SK-N-SH treated with all-trans-retinoic acid at 6 μM for 48 hours (cell line): ENCODE data around the gene EPN2.
"Not testable (repeated sequence)": the region's sequence is repeated elsewhere in the genome, so short reads cannot be mapped to it uniquely, and the experiment has no call there.

Experiments
- ATAC-seq: fragments of 200-7000 bp; cut with Tn5 transposase; 3 replicates; pipeline ENCODE4 v1.9.1; 2020; ENCODE audit warnings: mild to moderate bottlenecking, moderate library complexity
- ARNTL ChIP-seq: fragments of 450-650 bp; formaldehyde crosslinking; IDR thresholded peaks from 2 replicates; pipeline ENCODE4 v1.5.0; 2020; ENCODE audit warnings: low read depth, mild to moderate bottlenecking, moderate library complexity, borderline replicate concordance
- BACH2 ChIP-seq: fragments of 250-450 bp; sonication (Bioruptor Pico); IDR thresholded peaks from 2 replicates; pipeline ENCODE4 v1.9.0; 2021; ENCODE audit warnings: mild to moderate bottlenecking, borderline replicate concordance
- CSDC2 ChIP-seq: fragments of 250-450 bp; sonication (Bioruptor Pico); IDR thresholded peaks from 2 replicates; pipeline ENCODE4 v1.5.0; 2020; ENCODE audit warnings: mild to moderate bottlenecking, moderate library complexity
- GLIS3 ChIP-seq: fragments of 250-450 bp; sonication (Bioruptor Pico); IDR thresholded peaks from 2 replicates; pipeline ENCODE4 v1.5.0; 2020; ENCODE audit warnings: mild to moderate bottlenecking, moderate library complexity
- ISL1 ChIP-seq: fragments of 250-450 bp; sonication (Bioruptor Pico); IDR thresholded peaks from 2 replicates; pipeline ENCODE4 v2.1.2; 2022; ENCODE audit warnings: mild to moderate bottlenecking, moderate library complexity
- PPARA ChIP-seq: fragments of 250-450 bp; sonication (Bioruptor Pico); IDR thresholded peaks from 2 replicates; pipeline ENCODE4 v1.5.0; 2020; ENCODE audit warnings: mild to moderate bottlenecking, borderline replicate concordance
- RARB ChIP-seq: fragments of 250-450 bp; sonication (Bioruptor Pico); IDR thresholded peaks from 2 replicates; pipeline ENCODE4 v1.8.0; 2021; ENCODE audit warnings: mild to moderate bottlenecking, moderate library complexity
- SNAI2 ChIP-seq: fragments of 250-450 bp; sonication (Bioruptor Pico); IDR thresholded peaks from 2 replicates; pipeline ENCODE4 v1.5.0; 2020; ENCODE audit warnings: mild to moderate bottlenecking, moderate library complexity
- TCF4 ChIP-seq: fragments of 250-450 bp; sonication (Bioruptor Pico); IDR thresholded peaks from 2 replicates; pipeline ENCODE4 v1.8.0; 2021; ENCODE audit warnings: mild to moderate bottlenecking, moderate library complexity, borderline replicate concordance
- TOX ChIP-seq: fragments of 250-450 bp; sonication (Bioruptor Pico); IDR thresholded peaks from 2 replicates; pipeline ENCODE4 v1.8.0; 2021; ENCODE audit warnings: mild to moderate bottlenecking, moderate library complexity, borderline replicate concordance
- ZC3H10 ChIP-seq: fragments of 250-450 bp; sonication (Bioruptor Pico); IDR thresholded peaks from 2 replicates; pipeline ENCODE4 v1.5.1; 2021; ENCODE audit warnings: mild to moderate bottlenecking, moderate library complexity
- ZFP3 ChIP-seq: fragments of 250-450 bp; sonication (Bioruptor Pico); IDR thresholded peaks from 2 replicates; pipeline ENCODE4 v1.5.0; 2020; ENCODE audit warnings: mild to moderate bottlenecking, moderate library complexity
- ZNF565 ChIP-seq: fragments of 450-650 bp; formaldehyde crosslinking; conservative IDR thresholded peaks from 2 replicates; pipeline ENCODE4 v1.5.0; 2020; ENCODE audit warnings: low read depth, mild to moderate bottlenecking, moderate library complexity
- ZNF70 ChIP-seq: fragments of 450-650 bp; formaldehyde crosslinking; IDR thresholded peaks from 2 replicates; pipeline ENCODE4 v1.5.0; 2020; ENCODE audit warnings: mild to moderate bottlenecking, moderate library complexity
- ZNF8 ChIP-seq: fragments of 450-650 bp; formaldehyde crosslinking; IDR thresholded peaks from 2 replicates; pipeline ENCODE4 v1.5.0; 2020; ENCODE audit warnings: mild to moderate bottlenecking, moderate library complexity
- TF ChIP-seq, protein P1 (sequence below): fragments of 250-450 bp; sonication (Bioruptor Pico); IDR thresholded peaks from 2 replicates; pipeline ENCODE4 v1.5.0; 2020; ENCODE audit warnings: mild to moderate bottlenecking, moderate library complexity
- TF ChIP-seq, protein P2 (sequence below): fragments of 250-450 bp; sonication (Bioruptor Pico); IDR thresholded peaks from 2 replicates; pipeline ENCODE4 v1.5.1; 2020; ENCODE audit warnings: low read depth, mild to moderate bottlenecking, moderate library complexity
- TF ChIP-seq, protein P3 (sequence below): fragments of 250-450 bp; sonication (Bioruptor Pico); IDR thresholded peaks from 2 replicates; pipeline ENCODE4 v1.8.0; 2020; ENCODE audit warnings: mild to moderate bottlenecking, moderate library complexity, borderline replicate concordance
- TF ChIP-seq, protein P4 (sequence below): fragments of 250-450 bp; sonication (Bioruptor Pico); IDR thresholded peaks from 2 replicates; pipeline ENCODE4 v1.5.1; 2021; ENCODE audit warnings: mild to moderate bottlenecking, moderate library complexity

Gene EPN2

DNA sequence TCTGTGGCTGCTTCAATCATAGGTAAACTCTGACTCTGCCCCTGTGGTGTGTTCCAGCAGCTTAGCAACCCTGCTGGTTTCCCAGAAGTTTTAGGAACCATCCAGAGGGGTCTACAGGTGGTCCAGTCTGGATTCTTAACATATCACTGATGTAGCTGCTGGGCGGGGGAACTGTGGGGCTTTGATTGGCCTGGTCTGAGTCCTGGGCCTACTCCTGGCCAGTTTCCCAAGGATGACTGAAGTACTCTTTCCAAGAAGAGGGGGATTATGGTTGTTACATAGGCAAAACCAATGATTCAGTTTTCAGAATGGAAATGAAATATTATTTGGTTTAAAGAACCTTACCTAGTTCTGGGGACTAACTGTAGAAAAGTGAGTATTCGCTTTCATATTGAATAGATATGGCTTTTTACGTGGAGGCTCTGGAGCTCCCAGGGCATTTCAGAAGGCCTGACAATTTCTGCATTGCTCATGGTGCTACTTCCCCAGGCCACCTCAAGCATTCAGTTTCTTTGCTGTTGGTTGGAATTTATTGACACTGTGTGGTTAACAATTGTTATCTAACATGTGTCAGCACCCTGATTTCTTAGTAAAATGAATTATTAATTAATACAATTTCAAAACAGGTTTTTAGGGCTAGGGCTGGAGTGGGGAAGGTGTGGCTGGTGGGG lies 38.4 kb downstream of the EPN2 start:
- TF ChIP-seq ZC3H10 (no peak), SNAI2 (no peak), RARB (CRISPR knock-in tag) (no peak), ARNTL (CRISPR knock-in tag) (no peak), GLIS3 (no peak), ZNF8 (no peak), TOX (CRISPR knock-in tag) (no peak), BACH2 (no peak)
- TF ChIP-seq, protein P1, sequence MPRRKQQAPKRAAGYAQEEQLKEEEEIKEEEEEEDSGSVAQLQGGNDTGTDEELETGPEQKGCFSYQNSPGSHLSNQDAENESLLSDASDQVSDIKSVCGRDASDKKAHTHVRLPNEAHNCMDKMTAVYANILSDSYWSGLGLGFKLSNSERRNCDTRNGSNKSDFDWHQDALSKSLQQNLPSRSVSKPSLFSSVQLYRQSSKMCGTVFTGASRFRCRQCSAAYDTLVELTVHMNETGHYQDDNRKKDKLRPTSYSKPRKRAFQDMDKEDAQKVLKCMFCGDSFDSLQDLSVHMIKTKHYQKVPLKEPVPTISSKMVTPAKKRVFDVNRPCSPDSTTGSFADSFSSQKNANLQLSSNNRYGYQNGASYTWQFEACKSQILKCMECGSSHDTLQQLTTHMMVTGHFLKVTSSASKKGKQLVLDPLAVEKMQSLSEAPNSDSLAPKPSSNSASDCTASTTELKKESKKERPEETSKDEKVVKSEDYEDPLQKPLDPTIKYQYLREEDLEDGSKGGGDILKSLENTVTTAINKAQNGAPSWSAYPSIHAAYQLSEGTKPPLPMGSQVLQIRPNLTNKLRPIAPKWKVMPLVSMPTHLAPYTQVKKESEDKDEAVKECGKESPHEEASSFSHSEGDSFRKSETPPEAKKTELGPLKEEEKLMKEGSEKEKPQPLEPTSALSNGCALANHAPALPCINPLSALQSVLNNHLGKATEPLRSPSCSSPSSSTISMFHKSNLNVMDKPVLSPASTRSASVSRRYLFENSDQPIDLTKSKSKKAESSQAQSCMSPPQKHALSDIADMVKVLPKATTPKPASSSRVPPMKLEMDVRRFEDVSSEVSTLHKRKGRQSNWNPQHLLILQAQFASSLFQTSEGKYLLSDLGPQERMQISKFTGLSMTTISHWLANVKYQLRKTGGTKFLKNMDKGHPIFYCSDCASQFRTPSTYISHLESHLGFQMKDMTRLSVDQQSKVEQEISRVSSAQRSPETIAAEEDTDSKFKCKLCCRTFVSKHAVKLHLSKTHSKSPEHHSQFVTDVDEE (CRISPR knock-in tag) = no peak
- TF ChIP-seq, protein P2, sequence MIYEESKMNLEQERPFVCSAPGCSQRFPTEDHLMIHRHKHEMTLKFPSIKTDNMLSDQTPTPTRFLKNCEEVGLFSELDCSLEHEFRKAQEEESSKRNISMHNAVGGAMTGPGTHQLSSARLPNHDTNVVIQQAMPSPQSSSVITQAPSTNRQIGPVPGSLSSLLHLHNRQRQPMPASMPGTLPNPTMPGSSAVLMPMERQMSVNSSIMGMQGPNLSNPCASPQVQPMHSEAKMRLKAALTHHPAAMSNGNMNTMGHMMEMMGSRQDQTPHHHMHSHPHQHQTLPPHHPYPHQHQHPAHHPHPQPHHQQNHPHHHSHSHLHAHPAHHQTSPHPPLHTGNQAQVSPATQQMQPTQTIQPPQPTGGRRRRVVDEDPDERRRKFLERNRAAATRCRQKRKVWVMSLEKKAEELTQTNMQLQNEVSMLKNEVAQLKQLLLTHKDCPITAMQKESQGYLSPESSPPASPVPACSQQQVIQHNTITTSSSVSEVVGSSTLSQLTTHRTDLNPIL (CRISPR knock-in tag) = no peak
- TF ChIP-seq, protein P3, sequence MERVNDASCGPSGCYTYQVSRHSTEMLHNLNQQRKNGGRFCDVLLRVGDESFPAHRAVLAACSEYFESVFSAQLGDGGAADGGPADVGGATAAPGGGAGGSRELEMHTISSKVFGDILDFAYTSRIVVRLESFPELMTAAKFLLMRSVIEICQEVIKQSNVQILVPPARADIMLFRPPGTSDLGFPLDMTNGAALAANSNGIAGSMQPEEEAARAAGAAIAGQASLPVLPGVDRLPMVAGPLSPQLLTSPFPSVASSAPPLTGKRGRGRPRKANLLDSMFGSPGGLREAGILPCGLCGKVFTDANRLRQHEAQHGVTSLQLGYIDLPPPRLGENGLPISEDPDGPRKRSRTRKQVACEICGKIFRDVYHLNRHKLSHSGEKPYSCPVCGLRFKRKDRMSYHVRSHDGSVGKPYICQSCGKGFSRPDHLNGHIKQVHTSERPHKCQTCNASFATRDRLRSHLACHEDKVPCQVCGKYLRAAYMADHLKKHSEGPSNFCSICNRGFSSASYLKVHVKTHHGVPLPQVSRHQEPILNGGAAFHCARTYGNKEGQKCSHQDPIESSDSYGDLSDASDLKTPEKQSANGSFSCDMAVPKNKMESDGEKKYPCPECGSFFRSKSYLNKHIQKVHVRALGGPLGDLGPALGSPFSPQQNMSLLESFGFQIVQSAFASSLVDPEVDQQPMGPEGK (CRISPR knock-in tag) = no peak
- no peak for ATAC-seq

DNA sequence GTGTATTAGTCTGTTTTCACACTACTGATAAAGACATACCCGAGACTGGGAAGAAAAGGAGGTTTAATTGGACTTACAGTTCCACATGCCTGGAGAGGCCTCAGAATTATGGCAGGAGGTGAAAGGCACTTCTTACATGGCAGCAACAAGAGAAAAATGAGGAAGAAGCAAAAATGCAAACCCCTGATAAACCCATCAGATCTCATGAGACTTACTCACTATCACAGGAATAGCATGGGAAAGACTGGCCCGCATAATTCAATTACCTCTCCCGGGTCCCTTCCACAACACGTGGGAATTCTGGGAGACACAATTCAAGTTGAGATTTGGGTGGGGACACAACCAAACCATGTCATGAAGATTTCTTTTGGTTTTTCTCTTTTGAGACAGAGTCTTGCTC lies 41.1 kb downstream of the EPN2 start:
- ATAC-seq = not testable (repeated sequence)

DNA sequence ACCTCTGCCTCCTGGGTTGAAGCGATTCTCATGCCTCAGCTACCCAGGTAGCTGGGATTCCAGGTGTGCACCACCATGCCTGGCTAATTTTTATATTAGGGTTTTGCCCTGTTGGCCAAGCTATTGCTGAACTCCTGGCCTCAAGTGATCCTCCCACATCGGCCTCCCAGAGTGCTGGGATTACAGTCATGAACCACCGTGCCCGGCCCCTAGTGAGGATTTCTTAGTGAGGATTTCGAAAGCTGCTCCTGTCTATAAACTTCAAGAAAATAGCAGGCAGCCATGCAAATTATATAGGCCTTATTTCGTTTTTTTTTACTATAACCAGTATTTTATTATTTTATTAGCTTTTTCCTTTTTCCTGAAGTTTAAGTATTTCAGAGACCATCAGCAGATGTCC lies 41.6 kb downstream of the EPN2 start:
- TF ChIP-seq ZNF565 (CRISPR knock-in tag) = no peak
- no peak for TF ChIP-seq ZFP3 (CRISPR knock-in tag)
- TF ChIP-seq, protein P2 (CRISPR knock-in tag) = no peak
- no peak for TF ChIP-seq RARB (CRISPR knock-in tag)
- TF ChIP-seq ARNTL (CRISPR knock-in tag) = no peak
- no peak for TF ChIP-seq ZNF70
- no peak for TF ChIP-seq TOX (CRISPR knock-in tag)
- no peak for TF ChIP-seq SNAI2
- TF ChIP-seq, protein P4, sequence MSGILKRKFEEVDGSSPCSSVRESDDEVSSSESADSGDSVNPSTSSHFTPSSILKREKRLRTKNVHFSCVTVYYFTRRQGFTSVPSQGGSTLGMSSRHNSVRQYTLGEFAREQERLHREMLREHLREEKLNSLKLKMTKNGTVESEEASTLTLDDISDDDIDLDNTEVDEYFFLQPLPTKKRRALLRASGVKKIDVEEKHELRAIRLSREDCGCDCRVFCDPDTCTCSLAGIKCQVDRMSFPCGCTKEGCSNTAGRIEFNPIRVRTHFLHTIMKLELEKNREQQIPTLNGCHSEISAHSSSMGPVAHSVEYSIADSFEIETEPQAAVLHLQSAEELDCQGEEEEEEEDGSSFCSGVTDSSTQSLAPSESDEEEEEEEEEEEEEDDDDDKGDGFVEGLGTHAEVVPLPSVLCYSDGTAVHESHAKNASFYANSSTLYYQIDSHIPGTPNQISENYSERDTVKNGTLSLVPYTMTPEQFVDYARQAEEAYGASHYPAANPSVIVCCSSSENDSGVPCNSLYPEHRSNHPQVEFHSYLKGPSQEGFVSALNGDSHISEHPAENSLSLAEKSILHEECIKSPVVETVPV (CRISPR knock-in tag) = no peak
- no peak for TF ChIP-seq PPARA (CRISPR knock-in tag)
- TF ChIP-seq TCF4 (CRISPR knock-in tag) = no peak
- no peak for TF ChIP-seq CSDC2 (CRISPR knock-in tag)
- TF ChIP-seq ISL1 = no peak

DNA sequence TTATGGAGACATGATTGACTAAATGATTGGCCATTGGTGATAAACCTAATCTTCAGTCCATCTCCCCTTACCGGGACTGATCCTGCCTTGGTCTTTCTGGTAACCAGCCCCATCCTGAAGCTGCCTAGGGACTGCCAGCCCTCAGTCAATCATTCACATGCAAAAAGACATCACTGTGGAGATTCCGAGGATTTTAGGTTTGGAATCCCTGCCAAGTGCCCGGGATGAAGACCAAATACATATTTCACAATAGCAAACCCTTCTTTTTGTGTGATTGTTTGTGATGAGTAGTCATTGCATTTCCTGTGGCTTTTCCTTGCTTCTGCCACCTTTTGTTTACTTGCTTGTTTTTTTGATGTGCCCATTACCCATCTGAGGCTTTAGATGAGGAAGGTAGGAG lies 44.0 kb downstream of the EPN2 start:
- TF ChIP-seq ZNF565 (CRISPR knock-in tag) = no peak
- TF ChIP-seq, protein P1 (CRISPR knock-in tag) = no peak
- TF ChIP-seq ZNF70 = no peak
- TF ChIP-seq ISL1 = no peak
- no peak for TF ChIP-seq ZNF8
- no peak for TF ChIP-seq TCF4 (CRISPR knock-in tag)
- no peak for ATAC-seq

More for the DNA sequence above, 41.6 kb downstream of the EPN2 start:
- no peak for ATAC-seq
